Measurements from ENCODE around the gene LSAMP. TPM values are rescaled to one million over a fixed set of nuclear protein-coding genes. Genes with fewer than 3 reads are reported as not detected.
"Not testable (repeated sequence)": the region's sequence is repeated elsewhere in the genome, so short reads cannot be mapped to it uniquely, and the experiment has no call there.

The LSAMP gene
- polyA plus RNA-seq, 3 donors, result 12.4 to 12.8 (median 12.5) TPM

DNA sequence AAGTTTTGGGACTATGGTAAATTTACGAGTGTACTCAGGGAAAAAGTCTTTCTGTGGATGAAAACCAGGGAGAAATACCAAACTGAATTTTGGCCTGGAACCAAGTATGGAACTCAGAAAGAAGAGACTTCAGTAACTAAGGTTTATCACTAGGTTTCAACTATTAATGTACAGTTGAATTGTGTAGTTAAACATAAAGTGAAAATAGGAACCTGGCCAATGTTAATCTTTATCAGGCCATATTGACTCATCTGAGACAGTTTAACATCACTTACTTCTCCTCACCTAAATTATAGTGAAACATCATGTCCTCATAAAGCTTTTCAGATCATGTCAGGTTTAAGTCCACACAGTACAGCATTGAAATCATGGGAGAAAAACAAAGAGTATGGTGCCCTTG lies 197.7 kb downstream of the LSAMP start:
- no peak for DNase-seq

DNA sequence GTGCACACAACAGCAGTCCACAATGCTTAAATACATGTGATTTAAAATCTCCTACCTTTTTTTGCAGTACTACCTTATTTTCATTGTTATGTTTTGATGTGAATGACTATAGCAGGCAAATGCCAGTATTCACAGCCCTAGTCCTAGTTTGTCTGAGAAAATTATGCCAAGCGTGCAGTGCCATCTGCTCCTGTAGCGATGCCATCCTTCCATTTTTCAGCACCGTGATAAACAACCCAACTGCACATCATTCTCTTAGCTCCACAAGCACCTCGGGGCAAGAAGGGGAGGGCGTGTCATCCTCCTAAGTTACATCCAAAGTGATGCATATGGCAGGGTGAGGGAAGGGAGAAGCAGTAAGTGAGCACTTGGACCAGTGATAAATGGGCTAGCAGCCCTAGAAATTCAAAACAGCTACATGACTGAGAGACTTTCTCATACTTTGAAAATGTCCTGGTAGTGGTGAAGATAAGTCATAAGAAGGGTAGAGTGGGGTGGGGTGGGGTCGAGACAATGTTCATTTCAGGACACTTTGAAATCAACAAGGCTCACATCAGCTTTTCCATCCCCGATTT lies 198.8 kb downstream of the LSAMP start:
- DNase-seq, result no peak

DNA sequence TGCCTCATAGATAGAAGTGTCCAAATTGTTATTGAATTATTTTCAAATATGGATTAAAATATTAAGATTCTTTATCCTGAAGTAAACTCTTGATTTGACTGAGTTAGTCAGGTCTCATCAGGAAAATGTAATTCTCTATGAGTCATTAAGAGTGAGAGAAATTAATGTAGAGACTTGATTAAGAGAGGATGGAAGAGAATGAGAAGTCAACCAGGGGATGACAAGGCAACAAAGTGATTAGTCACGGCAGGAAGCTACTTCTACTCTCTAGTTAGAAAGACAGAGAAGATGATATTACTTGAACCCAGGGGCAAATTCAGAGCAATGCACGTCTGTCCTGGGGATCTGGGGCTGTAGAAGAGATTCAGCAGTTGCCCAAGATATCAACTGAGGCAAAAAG lies 202.5 kb downstream of the LSAMP start:
- DNase-seq, result no peak

DNA sequence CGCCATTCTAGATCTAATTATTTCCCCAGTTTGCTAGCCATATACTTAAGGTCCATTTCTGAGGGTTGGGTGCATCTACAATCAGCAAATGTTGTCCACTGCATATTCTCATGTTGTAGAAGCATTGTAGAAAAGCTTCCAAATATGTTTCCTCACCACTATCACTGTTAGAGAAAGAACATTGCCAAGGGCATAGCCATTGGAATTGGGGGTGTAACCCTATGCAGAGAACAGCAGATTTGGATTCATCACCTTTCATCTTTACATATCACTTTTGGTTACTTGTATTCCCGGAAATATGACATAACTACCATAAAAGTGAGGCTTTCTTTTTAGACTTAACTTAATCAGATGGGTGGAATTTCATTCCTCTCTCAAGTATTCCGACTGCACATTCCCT lies 203.6 kb downstream of the LSAMP start:
- no peak for DNase-seq

DNA sequence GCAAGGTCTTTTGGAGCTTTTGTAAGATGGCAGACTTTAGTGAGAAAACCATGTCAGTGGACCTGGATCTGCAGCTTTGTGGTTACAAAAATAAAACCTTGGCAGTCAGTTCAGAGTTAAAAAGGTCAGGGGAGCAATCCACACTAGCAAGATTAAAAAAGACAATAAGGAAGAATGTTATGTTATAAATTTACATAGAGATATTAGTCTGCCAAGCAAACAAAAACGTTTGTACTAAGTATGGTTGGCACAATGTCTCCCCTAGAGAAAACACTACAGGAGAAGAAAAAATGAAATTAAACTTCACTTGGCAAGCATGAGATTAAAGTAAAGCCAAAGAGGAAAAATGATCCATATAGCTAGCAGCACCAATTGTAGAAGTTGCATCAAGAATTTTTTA lies 205.0 kb downstream of the LSAMP start:
- no peak for DNase-seq

DNA sequence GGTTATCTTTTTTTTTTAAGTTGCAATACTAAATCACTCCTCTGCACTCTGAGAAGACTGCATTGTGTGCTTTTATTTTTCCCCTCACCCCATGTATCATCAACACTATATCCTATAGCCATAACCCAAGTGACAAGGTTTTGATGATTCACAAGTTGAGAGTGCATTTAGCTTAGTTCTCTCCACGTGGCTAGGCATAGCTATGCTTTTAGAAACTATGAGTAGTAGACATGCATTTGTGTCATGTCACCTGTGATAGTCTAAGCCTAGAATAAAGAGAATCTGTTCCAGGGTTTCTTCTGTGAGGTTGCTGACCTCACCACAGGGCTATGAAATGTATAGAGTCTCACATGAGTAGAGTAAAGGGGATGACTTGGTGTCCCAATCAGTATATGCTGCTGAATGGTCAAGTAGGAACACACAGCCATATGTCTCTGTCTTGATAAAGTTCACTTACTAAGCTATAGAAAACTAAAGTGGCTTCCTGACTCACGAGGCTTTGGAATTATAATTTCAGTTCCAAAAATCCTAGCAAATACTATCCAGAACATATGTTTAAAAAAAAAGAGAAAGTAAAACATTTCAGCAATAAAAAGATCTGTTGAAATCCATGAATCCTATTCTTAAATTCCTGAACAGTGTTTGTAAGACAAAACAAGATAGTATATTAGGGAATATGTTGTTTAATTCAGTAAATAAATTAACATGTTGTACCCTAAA lies 206.3 kb downstream of the LSAMP start:
- DNase-seq, result no peak

DNA sequence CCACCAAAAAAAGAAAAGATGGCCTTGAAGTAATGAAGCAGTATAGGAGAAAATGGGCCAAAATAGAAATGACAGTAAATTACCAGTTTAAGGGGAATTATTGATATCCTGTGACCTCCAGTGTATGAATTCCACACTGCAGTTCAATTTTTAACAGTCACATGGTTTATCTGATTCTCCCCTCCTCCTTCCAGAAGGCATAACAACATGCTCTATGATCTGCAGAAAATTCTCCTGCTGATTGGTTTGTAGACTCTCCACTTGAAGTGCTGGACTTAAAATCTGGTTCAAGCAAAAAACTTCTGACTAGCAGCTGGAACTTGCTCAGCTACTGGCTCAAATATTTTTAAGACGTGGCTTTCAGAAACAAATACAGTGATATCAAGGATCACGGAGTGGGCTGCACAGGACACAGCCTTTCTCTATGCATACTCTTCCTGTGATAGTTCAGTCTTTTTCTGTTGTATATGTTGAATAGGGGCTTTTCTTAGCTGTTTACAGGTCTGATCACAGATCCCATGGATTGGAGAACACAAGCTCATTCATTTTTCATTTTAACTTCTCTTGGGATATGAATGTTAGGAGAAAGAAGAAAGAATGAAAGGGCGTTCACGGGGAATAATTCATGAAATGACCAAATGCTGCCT lies 211.5 kb downstream of the LSAMP start:
- no peak for DNase-seq

DNA sequence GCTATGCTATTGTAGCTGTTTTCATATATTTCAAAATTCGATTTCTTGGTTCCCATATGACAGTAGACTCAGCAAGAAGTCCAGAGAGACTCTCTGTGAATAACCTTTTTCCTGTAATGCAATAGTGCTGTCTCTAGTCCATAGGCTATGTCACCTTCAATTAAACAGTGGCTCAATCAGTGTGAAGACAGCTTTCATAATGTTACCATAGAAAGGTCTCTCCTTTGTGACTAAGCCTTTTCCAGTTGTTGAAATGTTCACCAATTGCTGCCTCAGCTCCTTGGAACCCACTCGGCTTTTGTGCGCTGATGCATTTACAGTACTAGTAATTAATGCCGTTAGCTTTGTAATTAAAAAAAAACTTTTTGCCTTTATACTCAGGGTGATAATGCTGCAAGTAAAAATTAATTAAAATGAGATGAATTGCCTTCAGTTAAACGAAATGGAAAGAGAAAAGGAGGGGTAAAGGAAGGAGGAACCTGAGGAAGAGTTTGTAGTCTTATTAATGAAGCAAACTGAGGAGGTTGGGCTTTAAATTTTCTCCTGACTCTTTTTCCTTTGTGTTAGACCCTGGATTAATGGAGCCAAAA lies 214.8 kb downstream of the LSAMP start:
- DNase-seq, result no peak

DNA sequence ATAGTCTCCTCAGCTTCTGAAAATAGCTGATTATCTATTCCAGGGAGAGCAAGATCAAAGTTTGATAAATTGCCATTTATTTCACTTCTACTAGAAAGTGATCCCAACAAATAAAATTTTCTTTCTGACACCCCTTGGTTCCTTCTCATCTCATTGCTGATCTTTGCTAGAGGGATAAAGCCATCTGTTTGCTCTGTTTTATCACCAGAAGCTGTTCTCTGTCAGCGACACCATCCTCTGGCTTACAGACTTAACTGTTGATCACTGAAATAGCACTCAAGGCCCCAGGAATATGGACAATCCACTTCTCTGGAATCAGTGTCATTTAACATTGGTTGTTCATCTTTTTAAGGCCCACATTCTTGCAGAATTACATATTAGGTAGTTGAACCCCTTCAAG lies 219.0 kb downstream of the LSAMP start:
- DNase-seq, result no peak

DNA sequence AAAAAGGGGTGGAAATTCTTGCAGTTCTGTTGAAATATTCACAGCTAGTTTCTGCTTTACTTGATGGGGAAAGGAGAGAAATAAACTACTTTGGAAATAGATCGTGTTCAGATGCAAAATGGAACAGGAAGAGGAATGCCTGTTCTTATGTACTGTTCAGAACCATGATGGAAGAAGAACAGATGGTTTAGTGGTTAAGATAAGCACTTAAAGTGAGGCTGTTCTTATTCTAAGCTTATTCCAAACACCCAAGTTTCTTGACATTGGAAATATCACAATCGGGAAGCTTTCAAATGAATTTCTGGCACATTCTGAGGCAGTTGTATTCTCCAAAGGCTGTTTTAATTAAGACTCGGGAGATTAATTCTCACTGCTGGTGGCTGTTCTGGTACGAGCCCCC lies 228.5 kb downstream of the LSAMP start:
- no peak for DNase-seq

DNA sequence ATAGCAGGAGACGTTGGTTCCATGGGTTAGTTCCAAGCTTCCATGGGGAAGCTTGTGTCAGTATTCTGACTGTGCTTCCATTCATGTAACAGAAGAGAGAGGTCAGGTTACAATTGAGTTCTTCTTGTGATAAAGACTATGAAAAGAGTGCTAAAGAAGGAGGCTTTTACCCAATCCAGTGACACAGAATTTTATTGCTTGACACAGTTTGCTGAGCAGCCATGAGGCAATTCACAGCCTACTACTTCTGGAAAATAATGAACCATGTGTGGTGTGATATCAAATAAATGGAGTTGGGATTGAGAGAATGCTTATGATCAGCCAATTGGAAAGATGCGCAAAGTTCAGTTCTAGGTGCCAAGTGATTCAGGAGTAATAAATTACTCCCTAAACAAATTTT lies 233.4 kb downstream of the LSAMP start:
- no peak for DNase-seq

DNA sequence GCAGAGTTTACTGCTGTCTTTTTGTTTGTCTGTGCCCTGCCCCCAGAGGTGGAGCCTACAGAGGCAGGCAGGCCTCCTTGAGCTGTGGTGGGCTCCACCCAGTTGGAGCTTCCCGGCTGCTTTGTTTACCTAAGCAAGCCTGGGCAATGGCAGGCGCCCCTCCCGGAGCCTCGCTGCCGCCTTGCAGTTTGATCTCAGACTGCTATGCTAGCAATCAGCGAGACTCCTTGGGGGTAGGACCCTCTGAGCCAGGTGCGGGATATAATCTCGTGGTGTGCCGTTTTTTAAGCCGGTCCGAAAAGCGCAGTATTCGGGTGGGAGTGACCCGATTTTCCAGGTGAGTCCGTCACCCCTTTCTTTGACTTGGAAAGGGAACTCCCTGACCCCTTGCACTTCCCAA lies 236.5 kb downstream of the LSAMP start:
- not testable (repeated sequence) for DNase-seq

DNA sequence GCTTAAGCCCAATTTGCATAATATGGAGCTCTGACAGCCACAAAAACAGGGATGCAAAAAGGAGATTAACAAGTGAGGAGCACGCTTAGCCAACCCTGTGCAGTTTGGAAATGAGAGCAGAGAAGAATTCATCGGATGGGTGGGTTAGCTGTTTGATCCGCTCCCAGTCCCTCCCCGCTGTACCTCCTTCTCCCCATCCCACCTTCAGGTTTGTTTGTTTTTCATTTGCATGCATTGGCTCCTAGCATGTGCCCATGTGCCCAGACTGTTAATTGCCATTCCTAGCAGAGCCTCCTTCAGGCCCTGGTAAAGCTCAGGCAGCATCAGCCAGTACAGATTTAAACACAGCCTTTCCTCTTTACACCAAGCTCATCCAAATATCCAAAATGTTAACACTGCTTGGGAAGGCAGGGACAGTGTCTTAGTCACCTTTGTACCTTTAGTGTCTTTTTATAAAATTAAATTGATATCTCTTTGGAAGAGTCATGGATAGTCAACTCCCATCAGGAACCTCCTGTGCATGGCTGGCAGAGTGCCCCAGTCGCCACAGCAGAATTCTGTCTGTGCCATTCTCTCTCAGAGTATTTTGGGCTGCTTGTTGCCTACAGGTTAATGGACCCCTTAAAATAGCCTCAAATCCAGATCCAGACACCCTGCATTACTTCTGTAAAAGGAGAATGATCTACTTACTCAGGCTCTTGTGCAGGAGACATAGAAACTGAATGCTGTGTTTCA lies 244.2 kb downstream of the LSAMP start:
- no peak for DNase-seq

DNA sequence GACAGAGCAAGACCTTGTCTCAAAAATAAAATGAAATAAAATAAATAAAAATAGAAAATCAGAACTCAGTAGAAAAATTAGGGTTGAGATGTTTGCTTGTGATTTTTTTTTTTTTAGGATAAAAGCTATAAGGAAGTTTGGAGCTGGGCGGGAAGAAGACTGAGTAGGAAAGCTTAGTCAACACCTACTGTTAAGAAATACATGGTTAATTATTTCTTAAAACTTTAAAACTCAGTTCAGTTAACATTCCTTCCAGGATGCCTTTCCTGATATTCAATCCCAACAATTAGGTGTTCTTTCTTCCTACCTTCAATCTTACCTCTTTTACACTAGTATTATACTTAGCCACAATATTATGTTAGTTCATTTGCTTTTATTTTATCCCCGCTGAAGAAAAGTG lies 246.2 kb downstream of the LSAMP start:
- DNase-seq, result no peak

DNA sequence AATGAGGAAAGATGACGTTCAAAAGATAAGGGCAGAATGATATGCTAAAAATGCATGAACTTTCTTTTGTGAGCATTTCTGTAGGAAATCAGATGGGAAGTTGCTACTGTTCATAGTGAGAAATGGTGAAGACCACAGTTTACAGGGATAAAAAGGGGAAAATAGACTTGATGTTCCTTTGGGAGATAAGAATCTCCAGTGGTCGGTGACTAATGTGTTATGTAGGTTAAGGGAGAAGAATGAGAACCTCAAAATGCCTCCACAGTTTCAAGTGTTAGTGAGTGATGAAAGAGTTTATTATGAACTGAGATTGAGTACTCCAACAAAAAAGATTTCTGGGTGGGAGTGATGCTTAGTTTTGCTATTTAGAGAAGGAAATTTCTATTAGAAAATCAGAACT lies 247.2 kb downstream of the LSAMP start:
- DNase-seq, result no peak

DNA sequence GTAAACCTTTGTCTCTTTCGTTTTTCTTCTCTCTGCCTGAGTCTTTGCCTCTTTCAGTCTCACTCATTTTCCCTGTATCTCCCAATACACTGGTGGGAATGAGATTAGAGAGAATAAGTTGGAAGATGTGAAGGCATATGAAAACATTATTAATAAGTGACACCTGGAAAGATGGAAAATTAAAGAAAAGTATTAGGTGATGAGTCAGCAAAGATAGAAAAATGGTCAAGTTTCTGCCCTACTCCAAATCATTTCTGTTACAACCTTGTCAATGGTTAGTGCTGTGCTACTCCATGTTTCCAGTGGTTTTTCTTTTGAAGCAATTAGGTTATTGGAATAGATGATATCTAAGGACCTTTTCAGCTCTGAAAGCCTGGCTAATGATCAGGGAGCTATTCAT lies 252.8 kb downstream of the LSAMP start:
- no peak for DNase-seq

DNA sequence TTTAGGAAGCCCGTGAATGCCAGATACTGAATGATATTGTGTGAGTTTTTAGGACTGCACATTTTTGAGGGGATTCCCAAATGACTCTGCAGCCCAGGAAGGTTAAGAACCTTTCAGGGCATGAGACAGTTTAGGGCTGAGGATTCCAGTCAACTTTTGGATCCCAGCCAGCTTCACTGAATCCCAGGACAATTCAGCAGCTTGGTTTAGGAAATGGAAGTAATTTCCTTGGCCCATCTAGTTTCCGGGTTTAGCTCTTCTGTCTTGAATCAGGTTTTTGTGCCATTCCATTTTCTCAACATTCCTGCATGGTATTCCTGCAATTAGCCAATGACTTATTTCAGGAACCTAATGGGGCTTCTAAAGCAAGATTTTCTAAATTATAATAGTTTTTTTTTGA lies 253.9 kb downstream of the LSAMP start:
- no peak for DNase-seq

DNA sequence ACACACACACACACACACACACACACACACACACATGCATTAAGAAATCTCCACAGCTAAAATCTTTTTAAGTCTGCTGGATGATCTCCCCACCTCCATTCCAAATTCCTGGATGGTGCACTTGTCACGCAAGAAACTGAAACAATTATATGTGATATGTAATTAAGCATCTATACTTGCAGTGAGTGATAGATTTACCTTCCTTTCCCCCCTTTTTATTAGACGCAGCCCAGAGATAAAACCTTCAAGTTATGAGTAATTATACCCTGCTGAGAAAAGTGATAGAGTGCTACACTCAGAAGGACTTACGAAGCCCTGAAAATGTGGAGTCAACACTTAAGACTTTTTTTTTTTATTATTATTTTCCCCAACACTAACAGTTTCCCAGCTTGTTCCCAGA lies 255.2 kb downstream of the LSAMP start:
- no peak for DNase-seq

DNA sequence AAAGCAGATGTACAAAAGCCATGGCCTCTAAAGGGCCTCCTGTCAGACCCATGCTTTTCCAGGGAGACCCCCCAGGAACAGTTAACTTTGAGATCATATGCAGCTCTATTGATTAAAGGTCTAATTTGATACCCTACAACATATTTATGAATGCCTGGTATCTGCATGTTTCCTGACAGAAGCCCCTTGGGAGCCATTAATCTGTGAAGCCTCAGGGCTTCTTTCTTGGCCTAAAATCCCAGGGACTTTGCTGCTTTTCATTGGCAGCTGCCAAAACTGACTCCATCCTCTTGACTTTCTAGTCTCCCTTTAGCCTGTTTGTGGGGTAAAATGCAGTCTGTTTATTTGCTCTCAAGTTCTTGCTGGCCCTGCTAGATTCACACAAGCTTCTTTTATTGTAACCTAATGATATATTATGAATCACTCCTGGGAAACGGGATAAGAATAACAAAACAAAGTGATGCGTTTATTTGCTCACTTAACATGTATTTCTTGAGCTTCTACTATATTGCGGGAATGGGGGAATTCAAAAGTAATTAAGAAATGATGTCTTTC lies 257.0 kb downstream of the LSAMP start:
- DNase-seq, result no peak

DNA sequence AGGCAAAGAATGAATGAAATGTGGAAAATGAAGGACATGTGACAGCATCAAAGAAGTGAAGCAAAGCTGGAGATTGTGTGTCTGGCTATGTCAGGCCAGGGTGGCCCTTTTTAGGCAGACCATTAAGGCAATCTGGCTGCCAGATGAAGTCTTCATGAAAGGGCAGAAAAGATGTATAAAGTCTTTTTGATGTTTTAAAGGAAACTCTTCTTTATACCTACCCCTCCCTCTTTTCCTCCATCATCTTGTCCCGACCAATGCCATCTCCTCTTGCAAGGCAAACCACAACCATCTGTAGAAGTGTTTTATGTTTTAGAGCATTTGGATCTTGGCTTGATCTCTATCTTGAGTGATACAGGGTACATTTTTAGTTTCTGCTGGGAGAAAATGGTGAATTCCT lies 259.2 kb downstream of the LSAMP start:
- DNase-seq, result no peak

DNA sequence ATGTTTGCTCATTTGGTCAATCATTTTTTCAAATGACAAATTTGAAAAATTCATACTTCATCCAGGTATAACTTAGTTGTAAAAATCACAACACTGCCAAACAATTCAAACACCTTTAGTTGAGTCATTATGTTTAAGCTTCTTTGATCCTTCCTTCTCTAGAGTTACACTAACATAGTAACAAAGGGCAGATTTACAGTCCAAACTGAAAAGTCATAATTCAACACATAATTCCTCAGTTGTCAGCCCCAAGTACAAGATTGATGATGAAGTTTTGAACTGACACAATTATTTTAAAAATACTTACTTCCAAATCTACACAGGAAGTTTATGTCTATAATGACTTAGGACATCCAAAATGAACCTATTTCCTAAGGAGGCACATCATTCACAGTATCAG lies 264.1 kb downstream of the LSAMP start:
- no peak for DNase-seq

DNA sequence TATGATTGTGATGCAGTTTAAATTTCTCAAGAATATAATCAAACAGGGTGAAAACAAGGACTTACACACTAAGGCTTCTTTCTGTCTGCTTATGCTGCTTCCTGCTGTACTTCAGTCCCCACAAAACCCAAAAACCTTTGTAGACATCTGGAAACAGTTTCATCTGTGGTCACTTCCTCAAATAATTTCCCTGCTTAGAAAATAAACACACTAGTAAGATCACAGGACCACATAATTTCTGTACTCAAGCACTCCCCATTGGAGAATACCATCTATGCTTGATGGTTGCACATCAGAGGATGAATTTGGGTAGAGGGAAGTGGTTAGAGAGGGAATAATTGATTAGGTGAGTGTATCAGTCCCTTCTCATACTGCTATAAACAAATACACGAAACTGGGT lies 266.2 kb downstream of the LSAMP start:
- DNase-seq, result no peak
